IPS-15b (cell line): Measurements from ENCODE around the gene RPS6KA2.

Experiments
- H3K27me3 ChIP-seq: one replicate; pipeline ENCODE4 v1.6.1; 2013; ENCODE audit warnings: low read length; ENCODE audit not compliant: control insufficient read depth, insufficient read depth
- H3K36me3 ChIP-seq: one replicate; pipeline ENCODE4 v1.6.1; 2013; ENCODE audit warnings: low read length; ENCODE audit not compliant: control insufficient read depth, insufficient read depth
- H3K4me1 ChIP-seq: one replicate; pipeline ENCODE4 v1.6.1; 2013; ENCODE audit warnings: mild to moderate bottlenecking, low read length; ENCODE audit not compliant: control insufficient read depth, insufficient read depth
- H3K4me3 ChIP-seq: one replicate; pipeline ENCODE4 v1.5.1; 2013; ENCODE audit warnings: low read depth, low read length
- H3K9ac ChIP-seq: one replicate; pipeline ENCODE4 v1.6.1; 2013; ENCODE audit warnings: low read depth, mild to moderate bottlenecking, low read length
- H3K9me3 ChIP-seq: one replicate; pipeline ENCODE4 v1.6.1; 2013; ENCODE audit warnings: mild to moderate bottlenecking, low read length; ENCODE audit not compliant: control insufficient read depth, insufficient read depth

Gene RPS6KA2

DNA sequence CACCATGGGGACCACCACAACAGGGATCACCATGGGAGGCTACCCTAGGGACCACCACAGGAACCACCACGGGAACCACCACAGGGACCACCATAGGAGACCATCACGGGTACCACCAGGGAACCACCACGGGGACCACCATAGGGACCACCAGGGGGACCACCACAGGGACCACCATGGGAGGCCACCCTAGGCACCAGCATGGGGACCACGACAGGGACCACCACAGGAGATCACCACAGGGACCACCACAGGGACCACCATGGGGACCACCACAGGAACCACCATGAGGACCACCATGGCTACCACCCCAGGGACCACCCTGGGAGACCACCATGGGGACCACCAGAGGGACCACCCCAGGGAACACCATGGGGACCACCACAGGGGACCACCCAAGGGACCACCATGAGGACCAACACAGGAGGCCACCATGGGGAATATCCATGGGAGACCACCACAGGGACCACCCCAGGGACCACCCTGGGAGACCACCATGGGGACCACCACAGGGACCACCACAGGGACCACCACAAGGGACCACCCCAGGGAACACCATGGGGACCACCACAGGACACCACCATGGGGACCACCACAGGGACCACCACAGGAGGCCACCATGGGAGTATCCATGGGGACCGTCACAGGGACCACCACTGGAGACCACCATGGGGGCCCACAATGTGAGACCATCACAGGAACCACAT lies 176.7 kb downstream of the RPS6KA2 start:
- H3K27me3 ChIP-seq: no peaks in the 10 kb centered on the region
- H3K9me3 ChIP-seq: no peaks in the 10 kb centered on the region
- H3K9ac ChIP-seq: no peak overlapping the region
- H3K4me1 ChIP-seq: no peaks in the 10 kb centered on the region
- no peaks in the 10 kb centered on the region for H3K36me3 ChIP-seq
- no peak overlapping the region for H3K4me3 ChIP-seq

DNA sequence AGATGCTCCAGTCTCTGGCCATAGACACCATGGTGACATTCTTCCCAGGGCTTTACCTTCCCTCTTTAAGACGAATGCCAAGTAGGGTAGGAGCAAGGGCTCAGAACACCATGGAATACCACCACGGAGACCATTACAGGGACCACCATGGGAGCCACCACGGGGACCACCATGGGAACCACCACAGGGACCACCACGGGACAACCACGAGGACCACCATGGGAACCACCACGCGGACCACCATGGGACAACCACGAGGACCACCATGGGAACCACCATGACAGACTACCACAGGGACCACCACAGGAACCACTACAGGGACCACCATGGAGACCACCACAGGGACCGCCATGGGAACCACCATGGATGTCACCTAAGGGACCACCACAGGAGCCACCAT lies 177.4 kb downstream of the RPS6KA2 start:
- Histone ChIP-seq H3K9ac (no peak overlapping the region), H3K4me1 (no peaks in the 10 kb centered on the region), H3K4me3 (no peak overlapping the region), H3K27me3 (no peaks in the 10 kb centered on the region), H3K36me3 (no peaks in the 10 kb centered on the region), H3K9me3 (no peaks in the 10 kb centered on the region)

DNA sequence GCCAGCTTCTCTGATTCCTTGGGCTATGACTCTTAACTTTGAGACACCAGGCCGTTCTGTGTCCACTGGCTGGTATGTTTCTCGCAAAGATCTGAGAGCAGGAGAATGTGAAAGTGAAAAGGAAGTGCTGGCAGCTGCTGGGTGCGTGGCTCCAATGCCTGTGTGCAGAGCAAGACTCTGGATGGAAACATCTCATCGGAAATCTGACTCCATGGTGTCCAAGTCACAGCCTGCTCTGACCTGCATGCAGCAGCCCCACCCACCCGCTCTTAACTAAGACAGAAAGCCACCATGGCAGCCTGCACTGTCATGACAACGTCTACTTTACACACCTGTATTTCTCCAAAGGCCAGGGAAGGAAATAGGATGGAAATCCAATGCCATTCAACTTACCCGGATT lies 178.0 kb downstream of the RPS6KA2 start:
- Histone ChIP-seq H3K9me3 (no peaks in the 10 kb centered on the region), H3K4me3 (no peak overlapping the region)

DNA sequence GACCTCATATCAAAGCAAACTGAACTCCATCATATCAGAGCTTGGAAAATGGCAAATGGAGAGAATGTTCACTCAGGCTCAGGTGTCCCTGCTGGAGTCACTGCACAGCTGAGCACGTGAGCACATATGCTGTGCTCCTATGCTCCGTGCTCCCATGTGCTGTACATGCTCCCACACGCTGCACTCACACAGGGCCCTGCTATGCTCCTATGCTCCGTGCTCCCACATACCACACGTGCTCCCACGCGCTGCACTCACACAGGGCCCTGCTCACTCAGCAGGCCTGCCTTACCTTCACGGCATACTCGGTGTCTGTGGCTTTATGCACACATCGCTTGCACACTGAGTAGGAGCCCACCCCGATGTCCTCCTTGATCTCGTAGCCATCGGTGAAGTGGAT lies 178.6 kb downstream of the RPS6KA2 start:
- H3K36me3 ChIP-seq: no peaks in the 10 kb centered on the region
- no peaks in the 10 kb centered on the region for H3K4me1 ChIP-seq
- H3K4me3 ChIP-seq: no peak overlapping the region
- no peak overlapping the region for H3K9ac ChIP-seq
- H3K9me3 ChIP-seq: no peaks in the 10 kb centered on the region
- no peaks in the 10 kb centered on the region for H3K27me3 ChIP-seq

More for the DNA sequence above, 178.0 kb downstream of the RPS6KA2 start:
- no peaks in the 10 kb centered on the region for H3K36me3 ChIP-seq
- H3K9ac ChIP-seq: no peak overlapping the region
- no peaks in the 10 kb centered on the region for H3K27me3 ChIP-seq
- no peaks in the 10 kb centered on the region for H3K4me1 ChIP-seq

DNA sequence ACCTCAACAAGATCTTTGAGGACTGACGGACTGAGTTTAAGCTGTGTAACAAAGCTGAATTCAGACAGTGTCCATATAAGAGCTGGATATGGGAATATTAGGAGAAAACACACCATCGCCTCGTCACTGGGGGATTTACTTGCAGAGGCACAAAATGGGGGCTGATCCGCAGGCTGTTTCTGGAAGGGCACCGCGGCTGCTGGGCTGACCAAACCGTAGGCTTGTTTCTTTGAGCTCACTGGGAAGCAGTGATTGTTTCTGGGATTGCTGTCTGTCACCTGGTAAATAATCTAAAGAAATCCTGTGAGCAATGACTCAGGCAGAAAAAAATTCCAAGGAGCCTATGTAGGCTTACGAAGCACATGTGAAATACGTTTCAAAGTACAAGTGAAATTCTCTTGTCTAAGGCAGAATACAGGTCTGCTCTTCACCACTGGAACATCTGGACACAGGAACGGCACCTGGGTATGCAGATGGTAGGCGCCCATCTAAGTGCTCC lies 180.4 kb downstream of the RPS6KA2 start:
- no peak overlapping the region for H3K9ac ChIP-seq
- H3K9me3 ChIP-seq: no peaks in the 10 kb centered on the region
- H3K36me3 ChIP-seq: no peaks in the 10 kb centered on the region
- H3K27me3 ChIP-seq: no peaks in the 10 kb centered on the region
- no peaks in the 10 kb centered on the region for H3K4me1 ChIP-seq
- H3K4me3 ChIP-seq: no peak overlapping the region

DNA sequence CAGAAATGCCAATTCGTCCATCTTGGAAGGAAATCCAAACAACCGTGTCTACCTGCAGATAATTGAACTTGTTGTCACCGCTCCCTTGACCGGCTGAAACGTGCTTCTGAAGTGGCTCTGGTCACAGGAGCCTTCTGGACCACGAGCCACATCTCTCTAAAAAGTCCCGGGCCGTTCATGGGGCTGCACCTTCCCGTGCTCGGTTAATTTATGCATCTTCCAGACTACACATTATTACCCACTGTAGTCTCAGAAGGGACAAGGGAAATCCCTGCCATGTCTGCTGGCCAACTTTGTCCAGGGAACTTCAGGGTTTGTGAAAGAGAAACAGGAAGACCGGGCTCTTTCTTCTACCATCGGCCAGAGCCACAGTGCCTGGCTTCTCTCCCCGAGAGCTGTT lies 180.9 kb downstream of the RPS6KA2 start:
- no peak overlapping the region for H3K4me3 ChIP-seq
- H3K9ac ChIP-seq: no peak overlapping the region
- no peaks in the 10 kb centered on the region for H3K36me3 ChIP-seq
- no peaks in the 10 kb centered on the region for H3K27me3 ChIP-seq
- no peaks in the 10 kb centered on the region for H3K9me3 ChIP-seq
- no peaks in the 10 kb centered on the region for H3K4me1 ChIP-seq

DNA sequence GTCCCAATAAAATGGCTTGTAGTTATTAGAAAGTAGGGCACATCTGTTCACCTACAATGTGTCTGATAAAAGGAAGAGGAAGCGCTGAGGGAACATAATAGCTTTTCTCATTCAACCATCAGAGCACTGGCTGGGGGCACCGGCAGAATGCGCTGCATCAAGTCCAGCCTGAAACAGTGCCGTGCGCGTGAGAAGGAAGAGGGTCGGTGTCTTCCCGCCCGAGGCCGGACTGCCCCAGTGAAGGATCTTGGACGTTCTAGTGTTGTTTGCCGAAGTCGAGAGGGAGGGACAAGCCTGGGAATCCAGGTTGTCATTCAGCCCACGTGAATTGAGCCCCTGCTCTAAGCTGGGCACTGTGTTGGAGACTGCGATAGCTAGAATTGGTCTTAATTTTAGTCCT lies 182.6 kb downstream of the RPS6KA2 start:
- Histone ChIP-seq H3K4me1 (no peaks in the 10 kb centered on the region), H3K36me3 (no peaks in the 10 kb centered on the region), H3K27me3 (no peaks in the 10 kb centered on the region)

DNA sequence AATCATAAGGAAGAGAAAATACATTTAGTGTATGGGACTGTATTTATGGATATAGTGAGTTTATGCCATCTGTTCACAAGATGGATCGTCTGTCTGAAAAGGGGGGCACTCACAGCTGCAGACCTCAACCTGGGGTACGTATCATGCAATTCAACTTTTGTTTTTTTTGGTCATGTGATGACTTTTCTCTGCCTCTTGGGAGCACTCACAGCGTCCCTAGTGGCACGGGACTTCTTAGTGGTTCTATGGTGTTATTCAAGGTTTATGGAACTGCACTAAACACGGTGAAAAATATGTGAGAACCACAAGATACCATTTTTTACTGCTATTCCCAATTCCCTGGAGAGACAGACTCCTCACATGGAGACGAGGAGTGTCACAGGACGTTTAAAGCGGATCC lies 183.9 kb downstream of the RPS6KA2 start:
- Histone ChIP-seq H3K9me3 (no peaks in the 10 kb centered on the region), H3K9ac (no peak overlapping the region), H3K4me3 (no peak overlapping the region), H3K36me3 (no peaks in the 10 kb centered on the region), H3K4me1 (no peaks in the 10 kb centered on the region), H3K27me3 (no peaks in the 10 kb centered on the region)

More for the DNA sequence above, 182.6 kb downstream of the RPS6KA2 start:
- H3K9ac ChIP-seq: no peak overlapping the region
- H3K4me3 ChIP-seq: no peak overlapping the region
- no peaks in the 10 kb centered on the region for H3K9me3 ChIP-seq

DNA sequence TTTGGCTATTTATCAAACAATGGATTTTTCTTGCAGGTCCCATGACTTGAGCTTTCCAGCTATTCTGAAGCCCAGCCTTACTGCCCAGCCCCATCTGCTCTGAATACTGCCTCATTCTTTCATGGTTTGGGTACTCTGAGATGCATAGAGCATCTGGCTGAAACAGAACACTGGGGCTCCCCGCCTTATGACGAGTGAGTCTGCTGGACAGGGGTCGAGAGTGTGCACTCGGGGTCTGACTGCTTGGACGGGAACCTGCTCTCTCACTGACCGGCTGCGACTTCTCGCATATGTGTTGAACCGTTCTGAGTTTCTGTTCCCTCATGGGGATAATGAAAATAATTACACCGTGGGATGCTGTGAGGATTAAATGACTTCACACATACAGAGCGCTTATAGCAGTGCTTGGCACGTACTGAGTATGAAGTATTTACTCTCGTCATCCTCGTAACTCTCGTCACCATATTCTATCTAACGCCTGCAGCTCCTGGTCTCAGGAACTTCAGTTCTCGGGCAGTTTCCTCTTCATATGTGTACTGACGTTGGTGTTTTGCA lies 184.8 kb downstream of the RPS6KA2 start:
- H3K4me3 ChIP-seq: no peak overlapping the region

DNA sequence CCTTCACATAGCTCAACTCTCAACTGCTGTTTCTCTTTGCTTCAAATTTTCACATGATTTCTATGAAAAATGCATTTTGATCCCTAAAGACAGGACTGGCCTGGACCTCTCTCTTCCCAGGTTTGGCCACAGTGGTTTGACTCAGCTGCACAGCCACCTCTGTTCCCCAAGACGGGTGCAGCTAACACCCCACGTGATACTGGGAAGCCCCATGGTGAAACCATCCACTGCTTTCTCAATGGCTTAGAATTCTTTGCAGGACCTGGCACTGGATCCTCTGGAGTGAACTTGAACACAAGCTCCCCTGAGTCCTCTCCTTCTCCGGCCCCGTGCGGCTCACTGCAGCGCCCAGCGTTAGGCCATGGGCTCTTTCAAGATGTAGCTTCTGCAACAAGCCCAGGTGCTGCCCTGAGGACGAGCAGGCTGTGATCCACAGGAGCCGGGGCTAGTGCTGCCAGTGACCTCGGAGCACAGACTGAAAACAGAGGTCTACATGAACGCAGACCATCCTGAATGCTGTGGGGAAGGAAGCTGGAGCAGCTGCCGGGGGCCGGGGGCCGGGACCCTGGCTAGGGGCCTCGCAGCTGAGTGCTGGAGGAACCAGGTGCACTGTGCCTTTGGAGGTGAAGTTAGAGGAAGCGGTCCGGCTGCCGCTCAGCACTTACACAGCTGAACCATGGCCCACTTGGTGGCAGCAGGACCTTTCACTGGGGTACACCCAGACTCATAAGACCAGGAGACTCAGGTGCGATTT lies 185.5 kb downstream of the RPS6KA2 start:
- no peaks in the 10 kb centered on the region for H3K4me1 ChIP-seq
- no peaks in the 10 kb centered on the region for H3K36me3 ChIP-seq
- H3K9ac ChIP-seq: no peak overlapping the region
- H3K9me3 ChIP-seq: no peaks in the 10 kb centered on the region
- no peaks in the 10 kb centered on the region for H3K27me3 ChIP-seq
- H3K4me3 ChIP-seq: no peak overlapping the region

More for the DNA sequence above, 184.8 kb downstream of the RPS6KA2 start:
- Histone ChIP-seq H3K9ac (no peak overlapping the region), H3K27me3 (no peaks in the 10 kb centered on the region), H3K9me3 (no peaks in the 10 kb centered on the region), H3K4me1 (no peaks in the 10 kb centered on the region), H3K36me3 (no peaks in the 10 kb centered on the region)

DNA sequence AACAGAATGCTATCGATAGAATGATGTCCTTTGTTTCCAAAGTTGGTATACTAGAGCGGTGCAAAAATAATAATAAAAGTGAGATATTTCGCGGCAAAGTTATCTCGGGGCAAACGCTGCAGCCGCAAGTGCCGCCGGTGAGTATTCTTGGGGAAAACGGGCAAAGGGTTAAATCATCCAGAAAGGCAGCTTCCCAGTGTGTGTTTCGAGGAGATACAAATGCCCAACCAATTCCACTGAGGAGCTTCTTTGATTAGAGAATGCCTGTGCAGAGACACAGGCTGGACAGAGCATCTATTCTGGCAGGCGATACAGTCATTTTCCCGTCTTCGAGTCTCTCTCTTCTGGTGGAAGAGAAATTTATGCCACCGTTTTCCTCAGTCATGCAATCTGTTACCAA lies 186.3 kb downstream of the RPS6KA2 start:
- Histone ChIP-seq H3K9me3 (no peaks in the 10 kb centered on the region), H3K4me1 (no peaks in the 10 kb centered on the region), H3K27me3 (no peaks in the 10 kb centered on the region), H3K36me3 (no peaks in the 10 kb centered on the region), H3K4me3 (no peak overlapping the region), H3K9ac (no peak overlapping the region)

DNA sequence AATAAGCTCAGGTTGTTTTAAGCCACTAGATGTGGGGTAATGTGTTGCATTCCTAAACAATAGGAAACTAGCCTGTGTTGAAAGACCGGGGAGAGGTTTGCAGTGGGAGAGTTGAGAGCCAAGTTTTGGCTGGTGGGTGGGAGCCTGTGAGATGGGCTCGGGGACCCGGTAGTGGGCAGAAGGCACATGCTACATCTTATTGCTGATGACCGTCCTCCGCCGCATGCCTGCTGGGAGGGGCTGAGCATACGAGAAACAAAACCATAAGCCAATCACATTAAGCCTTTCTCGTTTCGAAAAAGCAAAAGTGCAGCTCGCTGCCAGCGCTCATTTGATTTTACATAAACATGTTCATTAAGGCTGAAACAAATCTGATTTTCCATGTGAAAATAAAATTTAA lies 186.9 kb downstream of the RPS6KA2 start:
- no peaks in the 10 kb centered on the region for H3K4me1 ChIP-seq

More for the DNA sequence above, 186.9 kb downstream of the RPS6KA2 start:
- Histone ChIP-seq H3K9ac (no peak overlapping the region), H3K27me3 (no peaks in the 10 kb centered on the region), H3K36me3 (no peaks in the 10 kb centered on the region), H3K9me3 (no peaks in the 10 kb centered on the region), H3K4me3 (no peak overlapping the region)
